Activated naive CD4-positive, alpha-beta T cell treated with anti-CD3 and anti-CD28 coated beads, Interleukin-2, amount 50 U/mL, for 24 hours (primary cell): ENCODE data around the gene ZGPAT.

Experiments
- H3K27ac Mint-ChIP-seq: one replicate; pipeline ENCODE4 v1.8.0; 2021; ENCODE audit warnings: mild to moderate bottlenecking, mixed read lengths
- H3K27me3 Mint-ChIP-seq: one replicate; pipeline ENCODE4 v1.8.0; 2021; ENCODE audit warnings: mixed read lengths
- H3K36me3 Mint-ChIP-seq: one replicate; pipeline ENCODE4 v1.8.0; 2021; ENCODE audit warnings: mixed read lengths
- H3K4me1 Mint-ChIP-seq: one replicate; pipeline ENCODE4 v1.8.0; 2021; ENCODE audit warnings: mixed read lengths
- H3K4me3 Mint-ChIP-seq: one replicate; pipeline ENCODE4 v1.8.0; 2021; ENCODE audit warnings: mild to moderate bottlenecking, mixed read lengths
- H3K9me3 Mint-ChIP-seq: one replicate; pipeline ENCODE4 v1.8.0; 2021; ENCODE audit warnings: mixed read lengths

ZGPAT gene

DNA sequence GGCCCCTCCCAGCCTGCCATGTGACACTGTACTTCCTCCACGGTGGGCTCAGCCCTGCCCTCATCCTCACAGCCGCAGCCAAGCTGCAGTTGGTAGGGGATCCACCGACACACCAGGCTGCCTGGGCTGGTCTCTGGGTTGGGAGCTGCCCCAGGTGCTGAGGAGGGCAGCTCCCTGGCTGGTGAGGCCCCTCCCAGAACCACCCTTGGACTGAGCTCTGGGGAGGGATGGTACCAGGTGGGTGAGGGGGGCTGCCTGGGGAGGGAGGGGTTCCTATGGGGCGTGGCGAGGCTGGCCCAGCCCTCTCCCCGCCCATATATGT is 11.6 kb upstream of the ZGPAT start:
- H3K9me3 Mint-ChIP-seq: no peaks in the 10 kb centered on the region
- H3K36me3 Mint-ChIP-seq: no peaks in the 10 kb centered on the region
- H3K27ac Mint-ChIP-seq: peak overlapping the region; percentile 30
- H3K4me1 Mint-ChIP-seq: peaks cover 15% of the 10 kb centered on the region
- no peaks in the 10 kb centered on the region for H3K27me3 Mint-ChIP-seq
- H3K4me3 Mint-ChIP-seq: peak overlapping the region; percentile 44

DNA sequence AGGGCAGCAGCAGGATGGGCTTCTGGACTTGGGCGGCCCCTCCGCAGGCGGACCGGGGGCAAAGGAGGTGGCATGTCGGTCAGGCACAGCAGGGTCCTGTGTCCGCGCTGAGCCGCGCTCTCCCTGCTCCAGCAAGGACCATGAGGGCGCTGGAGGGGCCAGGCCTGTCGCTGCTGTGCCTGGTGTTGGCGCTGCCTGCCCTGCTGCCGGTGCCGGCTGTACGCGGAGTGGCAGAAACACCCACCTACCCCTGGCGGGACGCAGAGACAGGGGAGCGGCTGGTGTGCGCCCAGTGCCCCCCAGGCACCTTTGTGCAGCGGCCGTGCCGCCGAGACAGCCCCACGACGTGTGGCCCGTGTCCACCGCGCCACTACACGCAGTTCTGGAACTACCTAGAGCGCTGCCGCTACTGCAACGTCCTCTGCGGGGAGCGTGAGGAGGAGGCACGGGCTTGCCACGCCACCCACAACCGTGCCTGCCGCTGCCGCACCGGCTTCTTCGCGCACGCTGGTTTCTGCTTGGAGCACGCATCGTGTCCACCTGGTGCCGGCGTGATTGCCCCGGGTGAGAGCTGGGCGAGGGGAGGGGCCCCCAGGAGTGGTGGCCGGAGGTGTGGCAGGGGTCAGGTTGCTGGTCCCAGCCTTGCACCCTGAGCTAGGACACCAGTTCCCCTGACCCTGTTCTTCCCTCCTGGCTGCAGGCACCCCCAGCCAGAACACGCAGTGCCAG is 11.0 kb upstream of the ZGPAT start, which contains the start of gene TNFRSF6B:
Gene TNFRSF6B (plus strand): TSS at position 25 of the 729 bp plus-strand sequence. CDS start 116 bp downstream, at position 141.
- peaks cover 15% of the 10 kb centered on the region for H3K4me1 Mint-ChIP-seq
- H3K27me3 Mint-ChIP-seq: no peaks in the 10 kb centered on the region
- H3K36me3 Mint-ChIP-seq: no peaks in the 10 kb centered on the region
- peak within 1 kb of the TSS; percentile 44 for H3K4me3 Mint-ChIP-seq
- no peaks in the 10 kb centered on the region for H3K9me3 Mint-ChIP-seq
- H3K27ac Mint-ChIP-seq: peak within 1 kb of the TSS; percentile 30

DNA sequence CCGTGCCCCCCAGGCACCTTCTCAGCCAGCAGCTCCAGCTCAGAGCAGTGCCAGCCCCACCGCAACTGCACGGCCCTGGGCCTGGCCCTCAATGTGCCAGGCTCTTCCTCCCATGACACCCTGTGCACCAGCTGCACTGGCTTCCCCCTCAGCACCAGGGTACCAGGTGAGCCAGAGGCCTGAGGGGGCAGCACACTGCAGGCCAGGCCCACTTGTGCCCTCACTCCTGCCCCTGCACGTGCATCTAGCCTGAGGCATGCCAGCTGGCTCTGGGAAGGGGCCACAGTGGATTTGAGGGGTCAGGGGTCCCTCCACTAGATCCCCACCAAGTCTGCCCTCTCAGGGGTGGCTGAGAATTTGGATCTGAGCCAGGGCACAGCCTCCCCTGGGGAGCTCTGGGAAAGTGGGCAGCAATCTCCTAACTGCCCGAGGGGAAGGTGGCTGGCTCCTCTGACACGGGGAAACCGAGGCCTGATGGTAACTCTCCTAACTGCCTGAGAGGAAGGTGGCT is 10.4 kb upstream of the ZGPAT start:
- Mint-ChIP-seq H3K36me3 (no peaks in the 10 kb centered on the region), H3K27me3 (no peaks in the 10 kb centered on the region), H3K4me3 (peak overlapping the region; percentile 30), H3K4me1 (peaks cover 15% of the 10 kb centered on the region), H3K9me3 (no peaks in the 10 kb centered on the region), H3K27ac (peak overlapping the region; percentile 12)

DNA sequence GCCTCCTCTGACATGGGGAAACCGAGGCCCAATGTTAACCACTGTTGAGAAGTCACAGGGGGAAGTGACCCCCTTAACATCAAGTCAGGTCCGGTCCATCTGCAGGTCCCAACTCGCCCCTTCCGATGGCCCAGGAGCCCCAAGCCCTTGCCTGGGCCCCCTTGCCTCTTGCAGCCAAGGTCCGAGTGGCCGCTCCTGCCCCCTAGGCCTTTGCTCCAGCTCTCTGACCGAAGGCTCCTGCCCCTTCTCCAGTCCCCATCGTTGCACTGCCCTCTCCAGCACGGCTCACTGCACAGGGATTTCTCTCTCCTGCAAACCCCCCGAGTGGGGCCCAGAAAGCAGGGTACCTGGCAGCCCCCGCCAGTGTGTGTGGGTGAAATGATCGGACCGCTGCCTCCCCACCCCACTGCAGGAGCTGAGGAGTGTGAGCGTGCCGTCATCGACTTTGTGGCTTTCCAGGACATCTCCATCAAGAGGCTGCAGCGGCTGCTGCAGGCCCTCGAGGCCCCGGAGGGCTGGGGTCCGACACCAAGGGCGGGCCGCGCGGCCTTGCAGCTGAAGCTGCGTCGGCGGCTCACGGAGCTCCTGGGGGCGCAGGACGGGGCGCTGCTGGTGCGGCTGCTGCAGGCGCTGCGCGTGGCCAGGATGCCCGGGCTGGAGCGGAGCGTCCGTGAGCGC is 9.8 kb upstream of the ZGPAT start:
- peaks cover 15% of the 10 kb centered on the region for H3K4me1 Mint-ChIP-seq
- no peaks in the 10 kb centered on the region for H3K36me3 Mint-ChIP-seq
- H3K27ac Mint-ChIP-seq: no peak overlapping the region

DNA sequence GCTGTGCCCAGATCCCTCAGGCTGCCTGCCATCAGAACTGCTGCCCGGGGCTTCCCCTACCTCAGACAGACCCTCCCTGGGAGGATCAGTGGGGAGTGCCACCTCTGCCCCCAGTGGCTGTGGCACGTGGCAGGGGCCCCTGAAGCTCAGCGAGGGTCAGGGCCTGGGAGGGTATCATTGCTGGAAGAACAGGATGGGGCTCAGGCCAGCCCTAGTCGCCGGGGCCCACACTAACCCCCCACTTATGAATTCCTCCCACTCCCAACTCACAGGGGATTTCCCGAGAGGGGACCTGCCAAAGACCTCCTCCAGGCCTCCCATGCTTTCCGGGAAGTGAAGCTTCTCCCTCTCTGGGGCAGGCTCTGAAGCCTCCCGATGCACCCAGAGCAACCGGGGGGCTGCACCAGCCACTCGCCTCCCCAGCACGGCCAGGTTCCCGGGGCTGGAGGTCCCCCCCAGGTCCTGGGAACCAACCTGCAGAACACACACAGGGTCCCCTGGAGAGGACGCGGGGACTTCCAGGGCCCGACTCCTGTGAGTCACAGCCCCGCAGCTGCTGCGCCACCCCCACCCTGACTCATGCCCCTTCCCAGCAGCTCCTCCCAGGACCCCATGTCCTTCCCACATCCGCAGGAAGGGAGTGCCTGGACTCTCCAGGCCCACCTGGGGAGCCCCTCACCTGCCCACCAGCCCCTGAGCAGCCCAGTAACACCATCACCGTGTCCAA is 8.9 kb upstream of the ZGPAT start:
- Mint-ChIP-seq H3K4me3 (no peak overlapping the region), H3K27ac (peak overlapping the region; percentile 8), H3K9me3 (no peaks in the 10 kb centered on the region), H3K27me3 (no peaks in the 10 kb centered on the region), H3K4me1 (peaks cover 15% of the 10 kb centered on the region), H3K36me3 (no peaks in the 10 kb centered on the region)

More for the DNA sequence above, 9.8 kb upstream of the ZGPAT start:
- no peaks in the 10 kb centered on the region for H3K9me3 Mint-ChIP-seq
- no peaks in the 10 kb centered on the region for H3K27me3 Mint-ChIP-seq
- no peak overlapping the region for H3K4me3 Mint-ChIP-seq

DNA sequence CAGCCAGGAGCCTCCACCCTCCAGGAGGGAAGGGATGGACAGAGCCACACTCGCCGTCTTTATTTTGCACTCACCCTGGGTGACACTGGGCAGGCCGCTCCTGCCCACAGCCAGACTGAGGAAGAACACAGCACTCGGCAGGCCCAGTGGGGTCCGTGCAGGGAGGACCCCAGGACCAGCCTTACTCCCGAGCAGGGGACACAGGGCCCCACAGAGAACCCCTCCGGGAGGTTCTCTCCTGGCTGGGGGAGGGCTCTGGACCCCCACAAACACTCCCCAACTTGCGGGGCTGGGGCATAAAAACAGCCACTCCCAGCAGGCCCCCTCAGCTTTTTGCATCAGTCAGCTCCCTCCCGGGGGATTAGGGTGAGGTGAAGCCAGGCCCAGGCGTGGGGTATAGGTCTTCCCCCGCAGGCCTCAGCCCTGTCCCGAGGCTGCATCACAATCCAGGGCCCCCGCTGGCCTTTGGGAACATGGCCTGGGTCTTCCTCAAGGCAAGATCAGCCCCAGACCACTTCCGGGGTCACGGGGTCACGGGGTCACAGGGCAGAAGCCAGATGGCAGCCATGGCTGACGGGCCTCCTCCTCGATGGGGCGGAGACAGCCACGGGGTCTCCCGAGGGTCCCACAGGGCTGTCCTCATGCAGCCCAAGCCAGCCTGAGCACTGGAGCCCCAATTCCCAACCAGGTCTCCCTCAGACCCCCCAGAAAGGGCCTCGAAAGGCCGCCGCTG is 8.2 kb upstream of the ZGPAT start:
- Mint-ChIP-seq H3K4me1 (peaks cover 15% of the 10 kb centered on the region), H3K27ac (peak overlapping the region; percentile 8), H3K4me3 (no peak overlapping the region), H3K9me3 (no peaks in the 10 kb centered on the region), H3K36me3 (peaks cover 1% of the 10 kb centered on the region), H3K27me3 (no peaks in the 10 kb centered on the region)

DNA sequence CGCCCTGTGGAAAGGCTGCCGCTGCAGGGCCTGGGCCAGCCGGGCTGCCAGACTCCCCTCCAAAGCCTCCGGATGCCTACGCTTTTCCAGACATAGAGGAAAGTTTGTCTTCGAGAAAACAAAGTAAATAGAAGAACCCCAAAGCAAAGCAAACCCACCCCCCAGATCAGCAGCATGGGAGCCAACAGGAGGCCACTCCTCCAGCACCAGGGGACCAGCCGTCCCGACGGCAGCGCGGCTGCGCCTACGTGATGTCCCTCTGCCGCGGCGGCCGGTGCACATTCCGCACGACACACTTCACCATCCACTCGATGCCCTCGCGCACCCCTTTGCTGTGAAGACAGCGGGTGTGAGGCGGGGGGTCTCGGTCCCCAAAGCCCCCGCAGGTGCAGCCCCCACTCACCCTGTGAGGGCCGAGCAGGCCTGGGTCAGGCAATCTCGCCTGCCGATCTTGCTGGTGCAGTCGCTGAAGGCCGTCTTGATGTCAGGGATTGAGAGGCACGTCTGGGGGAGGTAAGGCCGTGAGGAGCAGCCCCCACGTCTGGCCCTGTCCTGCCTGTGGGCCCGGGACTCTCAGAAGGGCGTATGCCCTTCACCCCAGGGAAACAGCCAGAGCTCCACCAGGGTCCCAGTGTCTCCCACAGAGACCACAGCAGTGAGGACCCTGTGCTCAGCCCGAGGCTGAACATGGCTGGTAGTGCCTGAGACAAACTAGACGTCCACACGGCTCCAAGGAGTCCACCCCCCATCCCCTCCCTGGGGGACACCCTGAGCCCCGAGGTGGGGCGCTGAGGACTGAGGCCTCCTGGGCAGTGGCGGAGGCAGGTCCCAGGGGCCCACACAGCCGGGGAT is 7.4 kb upstream of the ZGPAT start:
- no peak overlapping the region for H3K4me3 Mint-ChIP-seq
- no peaks in the 10 kb centered on the region for H3K9me3 Mint-ChIP-seq
- H3K27ac Mint-ChIP-seq: peak overlapping the region; percentile 62
- H3K4me1 Mint-ChIP-seq: peaks cover 18% of the 10 kb centered on the region
- peaks cover 4% of the 10 kb centered on the region for H3K36me3 Mint-ChIP-seq
- H3K27me3 Mint-ChIP-seq: no peaks in the 10 kb centered on the region

DNA sequence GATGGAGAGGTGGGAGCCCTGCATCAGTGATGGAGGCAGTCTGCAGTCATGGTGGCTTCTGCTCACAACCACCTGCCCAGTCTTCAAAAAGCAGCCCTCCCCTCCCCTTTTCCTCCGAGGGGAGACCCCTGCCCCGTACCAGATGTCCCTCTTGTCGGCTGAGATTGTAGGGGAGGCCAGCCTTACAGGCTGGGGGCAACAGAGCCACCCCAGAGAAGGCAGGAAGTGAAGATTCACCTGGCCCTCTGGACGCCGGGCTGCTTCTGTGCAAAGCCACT is 6.8 kb upstream of the ZGPAT start:
- no peak overlapping the region for H3K4me3 Mint-ChIP-seq
- H3K36me3 Mint-ChIP-seq: peaks cover 4% of the 10 kb centered on the region
- H3K9me3 Mint-ChIP-seq: no peaks in the 10 kb centered on the region
- no peaks in the 10 kb centered on the region for H3K27me3 Mint-ChIP-seq
- H3K4me1 Mint-ChIP-seq: peaks cover 18% of the 10 kb centered on the region
- no peak overlapping the region for H3K27ac Mint-ChIP-seq

DNA sequence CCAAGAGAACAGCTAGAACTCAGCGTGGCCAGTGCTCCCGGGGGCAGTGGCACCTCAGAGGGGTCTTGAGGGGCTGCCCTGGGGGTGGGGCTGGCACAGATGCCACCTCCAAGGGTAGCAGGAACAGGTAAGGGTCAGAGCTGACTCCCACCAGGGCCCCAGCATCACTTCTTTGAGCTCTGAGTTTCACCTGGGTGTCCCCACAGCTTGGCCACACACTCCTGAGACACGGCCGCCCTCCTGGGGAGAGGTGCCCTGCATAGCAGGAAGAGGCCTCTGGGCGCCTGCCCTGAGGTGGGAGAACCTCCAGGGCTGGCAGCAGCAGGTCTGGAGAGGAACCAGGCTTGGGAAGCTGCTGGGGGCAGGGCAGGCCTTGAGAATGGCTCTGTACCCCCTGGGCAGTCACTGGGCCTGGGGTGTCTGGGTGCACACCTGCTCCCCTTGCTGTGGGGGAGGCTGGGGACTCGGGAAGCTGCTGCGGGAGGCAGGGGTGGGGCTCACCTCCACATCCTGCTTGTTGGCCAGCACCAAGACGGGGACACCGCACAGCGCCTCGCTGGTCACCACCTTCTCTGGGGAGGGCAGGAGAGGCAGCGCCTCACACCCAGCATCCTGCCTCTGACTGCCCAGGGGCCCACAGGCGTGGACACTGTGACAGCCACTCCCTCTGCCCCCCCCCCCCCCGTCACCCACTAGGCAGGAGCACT is 6.4 kb upstream of the ZGPAT start:
- Mint-ChIP-seq H3K36me3 (peaks cover 5% of the 10 kb centered on the region), H3K27me3 (no peaks in the 10 kb centered on the region)

DNA sequence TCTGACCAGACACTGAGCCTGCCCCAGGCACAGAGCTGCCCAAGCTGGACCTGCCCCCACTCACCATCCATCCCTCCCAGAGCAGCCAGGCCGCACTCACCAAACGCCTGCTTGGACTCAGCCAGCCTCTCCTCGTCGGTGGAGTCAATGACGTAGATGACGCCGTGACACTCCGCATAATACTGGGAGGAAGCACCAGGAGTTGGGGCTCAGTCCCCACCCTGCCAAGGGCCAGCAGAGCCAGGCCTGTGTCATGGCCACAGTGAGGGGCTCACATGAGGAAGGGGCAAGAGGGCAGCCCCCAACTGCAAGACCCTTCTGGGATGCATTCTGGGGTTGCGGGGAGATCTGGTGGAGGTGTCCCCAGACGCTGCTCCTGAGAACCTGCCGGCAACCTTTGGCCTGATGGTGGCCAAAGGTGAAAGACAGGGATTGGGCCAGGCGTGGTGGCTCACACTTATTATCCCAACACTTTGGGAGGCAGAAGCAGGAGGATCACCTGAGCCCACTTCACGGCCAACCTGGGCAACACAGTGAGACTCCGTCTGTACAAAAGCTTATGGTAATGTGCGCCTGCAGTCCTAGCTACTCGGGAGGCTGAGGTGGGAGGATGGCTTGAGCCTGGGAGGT is 5.7 kb upstream of the ZGPAT start:
- peaks cover 8% of the 10 kb centered on the region for H3K36me3 Mint-ChIP-seq
- H3K4me1 Mint-ChIP-seq: peaks cover 25% of the 10 kb centered on the region
- H3K4me3 Mint-ChIP-seq: no peak overlapping the region
- no peak overlapping the region for H3K27ac Mint-ChIP-seq
- H3K27me3 Mint-ChIP-seq: no peaks in the 10 kb centered on the region
- no peaks in the 10 kb centered on the region for H3K9me3 Mint-ChIP-seq

More for the DNA sequence above, 6.4 kb upstream of the ZGPAT start:
- no peak overlapping the region for H3K4me3 Mint-ChIP-seq
- no peaks in the 10 kb centered on the region for H3K9me3 Mint-ChIP-seq
- H3K27ac Mint-ChIP-seq: no peak overlapping the region
- peaks cover 20% of the 10 kb centered on the region for H3K4me1 Mint-ChIP-seq

DNA sequence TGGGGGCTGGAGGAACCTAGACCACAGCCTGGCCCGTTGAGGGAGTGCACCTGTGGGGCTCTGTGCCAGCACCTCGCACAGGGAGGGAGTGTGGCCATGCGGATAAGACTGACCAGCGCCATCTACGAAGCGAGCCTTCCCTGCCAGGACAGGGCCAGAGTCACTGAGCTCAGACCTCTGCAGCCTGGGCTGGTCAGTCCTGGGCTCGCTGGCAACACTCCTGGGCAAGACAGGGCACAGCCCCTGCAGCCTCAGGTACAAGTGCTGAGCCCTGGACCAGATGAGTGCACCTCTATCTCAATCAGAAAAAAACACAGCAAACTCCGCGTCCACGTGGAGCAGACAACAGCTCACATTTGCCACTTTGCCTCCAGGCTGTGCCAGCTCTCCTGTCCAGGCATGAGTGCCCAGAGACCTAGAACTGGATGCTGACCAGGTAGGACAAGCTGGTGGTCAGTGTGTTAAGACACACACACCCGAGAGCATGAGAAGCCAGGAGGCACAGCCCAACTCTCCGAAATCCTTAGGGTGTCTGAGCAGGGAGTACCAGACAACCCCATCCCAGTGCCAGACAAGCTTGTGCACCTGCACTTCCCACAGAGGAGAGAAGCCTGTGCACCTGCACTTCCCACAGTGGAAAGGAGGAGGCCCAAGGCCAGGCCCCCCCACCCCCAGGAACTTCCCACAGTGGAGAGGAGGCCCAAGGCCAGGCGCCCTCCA is 4.9 kb upstream of the ZGPAT start:
- no peaks in the 10 kb centered on the region for H3K27me3 Mint-ChIP-seq
- H3K4me1 Mint-ChIP-seq: peaks cover 25% of the 10 kb centered on the region
- no peak overlapping the region for H3K4me3 Mint-ChIP-seq
- H3K36me3 Mint-ChIP-seq: peaks cover 8% of the 10 kb centered on the region
- no peak overlapping the region for H3K27ac Mint-ChIP-seq
- no peaks in the 10 kb centered on the region for H3K9me3 Mint-ChIP-seq

DNA sequence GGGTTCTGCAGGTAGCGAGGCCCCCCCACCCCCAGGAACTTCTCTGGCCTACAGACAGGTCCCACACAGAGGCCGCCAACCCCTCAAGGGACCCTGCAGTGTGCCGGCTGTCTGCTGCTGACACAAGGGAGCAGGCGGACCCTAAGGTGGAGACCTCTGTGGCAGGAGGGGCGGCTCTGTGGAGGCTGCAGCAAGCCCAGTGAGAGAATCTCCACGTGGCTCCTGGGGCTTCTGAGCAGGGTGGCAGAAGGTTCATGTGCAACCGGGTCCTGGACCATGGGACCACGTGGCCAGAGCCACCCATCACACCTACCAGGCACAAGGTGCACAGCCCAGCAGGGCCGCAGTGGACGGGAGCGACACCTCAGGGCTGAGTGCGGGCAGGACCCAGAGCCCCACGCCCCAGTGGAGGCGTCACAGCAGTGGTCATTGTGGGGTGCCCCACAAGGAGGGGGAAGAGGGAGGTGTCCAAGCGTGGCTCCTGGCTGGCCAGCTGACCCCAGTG is 4.3 kb upstream of the ZGPAT start:
- Mint-ChIP-seq H3K4me3 (no peak overlapping the region), H3K9me3 (no peaks in the 10 kb centered on the region), H3K36me3 (peaks cover 8% of the 10 kb centered on the region), H3K27me3 (no peaks in the 10 kb centered on the region), H3K27ac (no peak overlapping the region), H3K4me1 (peaks cover 26% of the 10 kb centered on the region)

DNA sequence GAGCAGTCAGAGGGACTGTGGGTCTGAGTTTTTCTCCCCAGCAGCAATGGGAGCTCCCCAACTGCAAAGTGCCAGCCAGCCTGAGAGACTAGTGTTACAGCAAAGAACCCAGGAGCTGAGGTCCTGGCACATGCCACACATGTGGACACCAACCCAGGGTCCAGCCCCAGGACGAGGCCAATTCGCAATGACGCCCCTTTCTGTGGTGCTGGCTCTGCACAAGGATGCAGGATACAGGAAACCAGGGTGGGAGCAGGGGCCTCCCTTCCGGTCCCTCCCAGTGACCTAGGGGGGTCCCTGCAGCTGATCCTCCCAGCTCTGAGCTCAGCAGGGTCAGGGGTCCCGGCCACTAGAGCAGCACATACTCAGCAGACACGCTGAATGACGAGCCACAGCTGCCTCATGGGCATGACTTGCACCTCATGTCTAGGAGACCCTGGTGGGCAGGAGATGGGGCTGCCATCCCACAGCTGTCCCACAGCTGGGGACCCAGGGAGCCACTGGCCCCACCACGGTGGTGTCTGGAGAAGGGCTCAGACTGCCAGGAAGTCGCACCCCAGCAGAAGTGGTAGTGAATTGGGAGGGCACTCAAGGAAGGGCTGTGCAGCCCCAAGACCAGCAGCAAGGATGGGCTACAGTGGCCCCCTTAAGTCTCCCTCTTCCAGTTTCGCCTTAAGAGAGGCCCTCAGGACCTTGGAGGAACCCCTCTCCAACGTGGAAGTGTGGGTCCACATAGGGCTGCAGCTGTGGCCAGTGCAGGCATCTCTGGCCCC is 3.7 kb upstream of the ZGPAT start:
- H3K27ac Mint-ChIP-seq: no peak overlapping the region
- peaks cover 31% of the 10 kb centered on the region for H3K4me1 Mint-ChIP-seq
- peaks cover 8% of the 10 kb centered on the region for H3K36me3 Mint-ChIP-seq
- no peaks in the 10 kb centered on the region for H3K27me3 Mint-ChIP-seq
- no peak overlapping the region for H3K4me3 Mint-ChIP-seq
- H3K9me3 Mint-ChIP-seq: no peaks in the 10 kb centered on the region
